Cerebellar cortex (tissue), 1 donor: Measurements from ENCODE around the gene SSU72.
"Not testable (repeated sequence)": the region's sequence is repeated elsewhere in the genome, so short reads cannot be mapped to it uniquely, and the experiment has no call there.

ENCODE experiments used
- DNase-seq: peaks from one replicate; pipeline ENCODE4 v3.0.0-alpha.2; 2015; ENCODE audit warnings: low spot score

The SSU72 gene

DNA sequence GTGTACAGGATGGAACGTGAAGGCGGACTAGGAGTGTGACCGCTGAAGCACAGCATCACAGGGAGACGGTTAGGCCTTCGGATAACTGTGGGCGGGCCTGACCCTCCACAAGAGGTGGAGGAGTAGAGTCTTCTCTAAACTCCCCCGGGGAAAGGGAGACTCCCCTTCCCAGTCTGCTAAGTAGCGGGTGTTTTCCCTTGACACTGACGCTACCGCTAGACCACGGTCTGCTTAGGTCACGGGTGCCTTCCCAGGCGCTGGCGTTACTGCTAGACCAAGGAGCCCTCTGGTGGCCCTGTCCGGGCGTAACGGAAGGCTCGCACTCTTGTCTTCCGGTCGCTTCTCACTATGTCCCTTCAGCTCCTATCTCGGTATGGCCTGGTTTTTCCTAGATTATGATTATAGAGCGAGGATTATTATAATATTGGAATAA lies 69.3 kb downstream of the SSU72 start:
- DNase-seq: peak; percentile 53

DNA sequence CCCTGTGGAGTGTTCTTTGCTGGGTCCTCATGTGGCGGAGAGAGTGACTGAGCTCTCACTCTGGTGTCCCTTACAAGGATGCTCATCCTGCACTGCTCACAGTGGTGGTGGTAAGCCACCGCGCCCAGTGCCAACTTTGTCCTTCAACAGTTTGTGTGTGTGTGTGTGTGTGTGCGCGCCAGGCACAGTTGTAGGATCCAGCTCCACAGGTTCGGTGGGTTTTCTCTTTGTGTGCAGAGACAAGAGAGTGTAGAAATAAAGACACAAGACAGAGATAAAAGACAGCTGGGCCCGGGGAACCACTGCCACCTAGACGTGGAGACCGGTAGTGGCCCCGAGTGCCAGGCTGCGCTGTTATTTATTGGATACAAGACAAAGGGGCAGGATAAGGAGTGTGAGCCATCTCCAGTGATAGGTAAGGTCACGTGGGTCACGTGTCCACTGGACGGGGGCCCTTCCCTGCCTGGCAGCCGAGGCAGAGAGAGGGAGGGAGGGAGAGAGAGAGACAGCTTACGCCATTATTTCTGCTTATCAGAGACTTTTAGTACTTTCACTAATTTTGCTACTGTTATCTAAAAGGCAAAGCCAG lies 69.8 kb downstream of the SSU72 start:
- DNase-seq: peak; percentile 84

DNA sequence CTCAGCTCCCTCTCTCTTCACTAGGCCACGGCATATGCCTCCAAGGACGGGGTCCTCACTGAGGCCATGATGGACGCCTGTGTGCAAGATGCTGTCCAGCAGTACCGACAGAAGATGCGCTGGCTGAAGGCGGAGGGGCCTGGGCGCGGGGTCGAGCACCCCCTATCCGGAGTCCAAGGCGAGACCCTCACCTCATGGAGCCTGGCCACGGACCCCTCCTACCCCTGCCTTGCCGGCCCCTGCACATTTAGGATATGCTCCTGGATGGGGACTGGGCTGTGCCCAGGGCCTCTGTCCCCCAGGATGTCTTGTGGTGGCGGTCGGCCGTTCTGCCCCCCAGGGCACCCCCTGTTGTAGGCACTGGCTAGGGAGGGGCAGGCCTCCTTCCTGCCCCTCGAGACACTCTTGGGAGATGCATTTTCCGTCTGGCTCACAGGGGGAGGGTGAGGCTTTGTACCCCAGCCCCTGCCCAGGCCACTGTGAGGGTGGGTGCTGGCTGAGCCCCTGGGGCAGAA lies 79.1 kb downstream of the SSU72 start:
- not testable (repeated sequence) for DNase-seq

DNA sequence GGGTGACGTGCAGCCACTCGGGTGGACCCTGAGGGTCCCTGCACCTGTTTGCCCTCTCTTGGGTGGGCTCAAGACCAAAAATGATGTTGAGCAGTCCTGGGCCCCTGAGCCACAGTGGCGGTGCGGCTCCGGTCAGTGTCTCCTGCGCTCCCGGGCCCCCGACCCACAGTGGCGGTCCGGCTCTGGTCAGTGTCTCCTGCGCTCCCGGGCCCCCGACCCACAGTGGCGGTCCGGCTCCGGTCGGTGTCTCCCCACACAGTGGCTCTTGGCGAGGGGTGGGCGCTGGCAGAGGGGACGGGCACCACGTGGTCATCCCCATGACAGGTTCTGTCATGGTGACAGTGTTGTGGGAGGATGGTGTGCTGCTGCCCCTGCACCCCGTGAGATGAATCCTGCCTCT lies 80.4 kb downstream of the SSU72 start:
- not testable (repeated sequence) for DNase-seq
